ENCODE results near the gene ANAPC16. TPM values are rescaled to one million over a fixed set of nuclear protein-coding genes. Genes with fewer than 3 reads are reported as not detected.
"Not testable (repeated sequence)": the region's sequence is repeated elsewhere in the genome, so short reads cannot be mapped to it uniquely, and the experiment has no call there.

ANAPC16 gene
- total RNA-seq, 2 experiments from 2014 or later, result 94.6 to 101 TPM

- peak; percentile 54 for ATAC-seq
- peak; percentile 59 for DNase-seq
- peak overlapping the region; percentile 91 for H3K27ac Mint-ChIP-seq
- POLR2A ChIA-PET, result interaction anchor here (1.2 to 2.1 kb wide), 2 partner anchors 51 to 73 kb away, joined by 3 to 8 read pairs; partner anchors contain the start of gene DDIT4
- H3K9me3 Mint-ChIP-seq, result no peaks in the 10 kb centered on the region
- no peak for TF ChIP-seq CTCF (IDR thresholded peaks at IDR 0.05)
- no peaks in the 10 kb centered on the region for H3K27me3 Mint-ChIP-seq
- CTCF ChIA-PET, result interaction anchor here (0.6 to 4.2 kb wide), 23 partner anchors 9 to 175 kb away, joined by 3 to 40 read pairs (median 5); no protein-coding TSS in a partner anchor
- intact Hi-C loops (cut with micrococcal nuclease), result no loop called here
- peaks cover 52% of the 10 kb centered on the region for H3K4me1 Mint-ChIP-seq (ENCODE audit: low read depth)
- H3K36me3 Mint-ChIP-seq (ENCODE audit: low read depth), result peaks cover 43% of the 10 kb centered on the region
- peak overlapping the region; percentile 4 for H3K4me3 Mint-ChIP-seq
Observed at GRCh38 chr10:72223743-72224101, 7.9 kb downstream of the ANAPC16 start.

GRCh38 chr10:72224191-72224590, 8.4 kb downstream of the ANAPC16 start:
- ATAC-seq; H3K9me3 Mint-ChIP-seq; DNase-seq; H3K27me3 Mint-ChIP-seq; H3K4me3 Mint-ChIP-seq; intact Hi-C loops (cut with micrococcal nuclease): not testable (repeated sequence)
- CTCF ChIA-PET, result interaction anchor here (0.6 to 4.2 kb wide), 22 partner anchors 9 to 176 kb away, joined by 3 to 40 read pairs (median 5); no protein-coding TSS in a partner anchor
- Mint-ChIP-seq H3K4me1 (ENCODE audit: low read depth) (peaks cover 51% of the 10 kb centered on the region), H3K36me3 (ENCODE audit: low read depth) (peaks cover 40% of the 10 kb centered on the region), H3K27ac (peak overlapping the region; percentile 91)
- POLR2A ChIA-PET, result interaction anchor here (1.2 kb wide), 1 partner anchor 73 kb away, joined by 3 read pairs; no protein-coding TSS in a partner anchor

GRCh38 chr10:72226418-72227027, 10.7 kb downstream of the ANAPC16 start:
- Mint-ChIP-seq H3K27ac (peak overlapping the region; percentile 79), H3K4me3 (no peak overlapping the region), H3K4me1 (ENCODE audit: low read depth) (peaks cover 52% of the 10 kb centered on the region), H3K9me3 (no peaks in the 10 kb centered on the region), H3K36me3 (ENCODE audit: low read depth) (peaks cover 44% of the 10 kb centered on the region), H3K27me3 (no peaks in the 10 kb centered on the region)
- TF ChIP-seq CTCF (IDR thresholded peaks at IDR 0.05), result no peak
- intact Hi-C loops (cut with micrococcal nuclease), result loop anchor here (2.0 kb wide), 1 partner anchor 26 kb away; no protein-coding TSS in a partner anchor
- ChIA-PET CTCF (interaction anchor here (0.7 to 4.2 kb wide), 6 partner anchors 11 to 178 kb away, joined by 3 to 40 read pairs (median 4); no protein-coding TSS in a partner anchor), POLR2A (interaction anchor here (0.9 to 1.3 kb wide), 3 partner anchors 21 to 95 kb away, joined by 3 read pairs; no protein-coding TSS in a partner anchor)
- no peak for DNase-seq
- no peak for ATAC-seq

- Mint-ChIP-seq H3K4me3 (no peak overlapping the region), H3K36me3 (ENCODE audit: low read depth) (peaks cover 45% of the 10 kb centered on the region), H3K27ac (peak overlapping the region; percentile 61), H3K27me3 (no peaks in the 10 kb centered on the region), H3K4me1 (ENCODE audit: low read depth) (peaks cover 48% of the 10 kb centered on the region), H3K9me3 (no peaks in the 10 kb centered on the region)
- CTCF ChIA-PET, result interaction anchor here (1.1 to 2.6 kb wide), 4 partner anchors 9 to 331 kb away, joined by 3 to 12 read pairs (median 4); partner anchors contain the start of gene ASCC1
- DNase-seq, result no peak
- no peak for ATAC-seq
- no peak for TF ChIP-seq CTCF (IDR thresholded peaks at IDR 0.05)
- intact Hi-C loops (cut with micrococcal nuclease), result loop anchor here (2.0 kb wide), 1 partner anchor 25 kb away; no protein-coding TSS in a partner anchor
- POLR2A ChIA-PET, result no interaction called here
Observed at GRCh38 chr10:72227826-72228225, 12.0 kb downstream of the ANAPC16 start.

GRCh38 chr10:72228318-72228751, 12.5 kb downstream of the ANAPC16 start:
- no peak for ATAC-seq
- Mint-ChIP-seq H3K27ac (peak overlapping the region; percentile 61), H3K9me3 (no peaks in the 10 kb centered on the region), H3K27me3 (no peaks in the 10 kb centered on the region), H3K4me1 (ENCODE audit: low read depth) (peaks cover 45% of the 10 kb centered on the region), H3K4me3 (no peak overlapping the region), H3K36me3 (ENCODE audit: low read depth) (peaks cover 49% of the 10 kb centered on the region)
- CTCF ChIA-PET, result interaction anchor here (1.0 to 2.6 kb wide), 9 partner anchors 10 to 332 kb away, joined by 3 to 12 read pairs (median 4); partner anchors contain the start of gene ASCC1
- no peak for DNase-seq
- TF ChIP-seq CTCF (IDR thresholded peaks at IDR 0.05), result no peak
- POLR2A ChIA-PET, result interaction anchor here (0.7 to 0.9 kb wide), 2 partner anchors 35 to 142 kb away, joined by 3 read pairs; no protein-coding TSS in a partner anchor
- intact Hi-C loops (cut with micrococcal nuclease), result no loop called here

All from activated CD8-positive, alpha-beta T cell treated with anti-CD3 and anti-CD28 coated beads for 36 hours (primary cell).